ENCODE data around the gene UPF1.
"Not testable (repeated sequence)": the region's sequence is repeated elsewhere in the genome, so short reads cannot be mapped to it uniquely, and the experiment has no call there.

Gene UPF1

GRCh38 chr19:18800079-18800478 lies 31.7 kb upstream of the UPF1 start:
- Histone ChIP-seq H3K4me3 (ENCODE audit: low read length in 2 of 2) (no peak overlapping the region), H3K9me3 (ENCODE audit: control insufficient read depth in 2 of 2, low read length in 2 of 2) (no peaks in the 10 kb centered on the region), H3K4me1 (ENCODE audit: control insufficient read depth, insufficient read depth, low read length) (peaks cover 2% of the 10 kb centered on the region), H3K9ac (ENCODE audit: low read length in 2 of 2) (no peak overlapping the region), H3K36me3 (ENCODE audit: control insufficient read depth in 2 of 2, insufficient read depth in 2 of 2, low read length in 2 of 2) (no peaks in the 10 kb centered on the region), H3K27ac (ENCODE audit: low read length) (no peak overlapping the region), H3K27me3 (ENCODE audit: control insufficient read depth in 1 of 2, insufficient read depth in 2 of 2, low read length in 2 of 2) (peaks cover 12 to 18% of the 10 kb centered on the region in 2 donors)

- no peaks in the 10 kb centered on the region for H3K9me3 ChIP-seq (ENCODE audit: control insufficient read depth in 2 of 2, low read length in 2 of 2)
- H3K27ac ChIP-seq (ENCODE audit: low read length) = no peak overlapping the region
- peaks cover 2% of the 10 kb centered on the region for H3K4me1 ChIP-seq (ENCODE audit: control insufficient read depth, insufficient read depth, low read length)
- H3K9ac ChIP-seq (ENCODE audit: low read length in 2 of 2) = no peak overlapping the region
- H3K27me3 ChIP-seq (ENCODE audit: control insufficient read depth in 1 of 2, insufficient read depth in 2 of 2, low read length in 2 of 2) = peaks cover 12 to 18% of the 10 kb centered on the region in 2 donors
- H3K4me3 ChIP-seq (ENCODE audit: low read length in 2 of 2) = no peak overlapping the region
- H3K36me3 ChIP-seq (ENCODE audit: control insufficient read depth in 2 of 2, insufficient read depth in 2 of 2, low read length in 2 of 2) = no peaks in the 10 kb centered on the region
Measured at GRCh38 chr19:18800636-18801035, 31.1 kb upstream of the UPF1 start.

- no peaks in the 10 kb centered on the region for H3K9me3 ChIP-seq (ENCODE audit: control insufficient read depth in 2 of 2, low read length in 2 of 2)
- no peak overlapping the region for H3K4me3 ChIP-seq (ENCODE audit: low read length in 2 of 2)
- H3K4me1 ChIP-seq (ENCODE audit: control insufficient read depth, insufficient read depth, low read length) = no peaks in the 10 kb centered on the region
- no peak overlapping the region for H3K27ac ChIP-seq (ENCODE audit: low read length)
- H3K27me3 ChIP-seq (ENCODE audit: control insufficient read depth in 1 of 2, insufficient read depth in 2 of 2, low read length in 2 of 2) = peaks cover 8 to 12% of the 10 kb centered on the region in 2 donors
- H3K36me3 ChIP-seq (ENCODE audit: control insufficient read depth in 2 of 2, insufficient read depth in 2 of 2, low read length in 2 of 2) = no peaks in the 10 kb centered on the region
- H3K9ac ChIP-seq (ENCODE audit: low read length in 2 of 2) = no peak overlapping the region
Measured at GRCh38 chr19:18802354-18802753, 29.4 kb upstream of the UPF1 start.

GRCh38 chr19:18803550-18804138 lies 28.1 kb upstream of the UPF1 start:
- Histone ChIP-seq H3K27ac (ENCODE audit: low read length) (no peak overlapping the region), H3K27me3 (ENCODE audit: control insufficient read depth in 1 of 2, insufficient read depth in 2 of 2, low read length in 2 of 2) (peaks cover 8% of the 10 kb centered on the region in 2 donors), H3K4me3 (ENCODE audit: low read length in 2 of 2) (no peak overlapping the region)

GRCh38 chr19:18804139-18804601 lies 27.6 kb upstream of the UPF1 start:
- no peaks in the 10 kb centered on the region for H3K9me3 ChIP-seq (ENCODE audit: control insufficient read depth in 2 of 2, low read length in 2 of 2)

More at GRCh38 chr19:18803550-18804138, 28.1 kb upstream of the UPF1 start:
- no peak overlapping the region for H3K9ac ChIP-seq (ENCODE audit: low read length in 2 of 2)
- no peaks in the 10 kb centered on the region for H3K4me1 ChIP-seq (ENCODE audit: control insufficient read depth, insufficient read depth, low read length)
- H3K9me3 ChIP-seq (ENCODE audit: control insufficient read depth in 2 of 2, low read length in 2 of 2) = no peaks in the 10 kb centered on the region
- no peaks in the 10 kb centered on the region for H3K36me3 ChIP-seq (ENCODE audit: control insufficient read depth in 2 of 2, insufficient read depth in 2 of 2, low read length in 2 of 2)

GRCh38 chr19:18804643-18805042 lies 27.1 kb upstream of the UPF1 start:
- H3K27ac ChIP-seq (ENCODE audit: low read length) = no peak overlapping the region
- H3K4me1 ChIP-seq (ENCODE audit: control insufficient read depth, insufficient read depth, low read length) = no peaks in the 10 kb centered on the region
- H3K27me3 ChIP-seq (ENCODE audit: control insufficient read depth in 1 of 2, insufficient read depth in 2 of 2, low read length in 2 of 2) = peaks cover under 1 to 6% of the 10 kb centered on the region in 2 donors
- H3K9me3 ChIP-seq (ENCODE audit: control insufficient read depth in 2 of 2, low read length in 2 of 2) = no peaks in the 10 kb centered on the region
- no peaks in the 10 kb centered on the region for H3K36me3 ChIP-seq (ENCODE audit: control insufficient read depth in 2 of 2, insufficient read depth in 2 of 2, low read length in 2 of 2)
- no peak overlapping the region for H3K9ac ChIP-seq (ENCODE audit: low read length in 2 of 2)
- no peak overlapping the region for H3K4me3 ChIP-seq (ENCODE audit: low read length in 2 of 2)

More at GRCh38 chr19:18804139-18804601, 27.6 kb upstream of the UPF1 start:
- H3K36me3 ChIP-seq (ENCODE audit: control insufficient read depth in 2 of 2, insufficient read depth in 2 of 2, low read length in 2 of 2) = no peaks in the 10 kb centered on the region
- no peak overlapping the region for H3K9ac ChIP-seq (ENCODE audit: low read length in 2 of 2)
- H3K4me3 ChIP-seq (ENCODE audit: low read length in 2 of 2) = no peak overlapping the region
- peaks cover 3 to 6% of the 10 kb centered on the region in 2 donors for H3K27me3 ChIP-seq (ENCODE audit: control insufficient read depth in 1 of 2, insufficient read depth in 2 of 2, low read length in 2 of 2)
- no peaks in the 10 kb centered on the region for H3K4me1 ChIP-seq (ENCODE audit: control insufficient read depth, insufficient read depth, low read length)
- H3K27ac ChIP-seq (ENCODE audit: low read length) = no peak overlapping the region

GRCh38 chr19:18807861-18808331 lies 23.9 kb upstream of the UPF1 start:
- Histone ChIP-seq H3K9me3 (ENCODE audit: control insufficient read depth in 2 of 2, low read length in 2 of 2) (no peaks in the 10 kb centered on the region), H3K9ac (ENCODE audit: low read length in 2 of 2) (no peak overlapping the region), H3K27ac (ENCODE audit: low read length) (no peak overlapping the region)

GRCh38 chr19:18809149-18809868 lies 22.4 kb upstream of the UPF1 start:
- no peaks in the 10 kb centered on the region for H3K4me1 ChIP-seq (ENCODE audit: control insufficient read depth, insufficient read depth, low read length)
- no peak overlapping the region for H3K4me3 ChIP-seq (ENCODE audit: low read length in 2 of 2)
- no peak overlapping the region for H3K9ac ChIP-seq (ENCODE audit: low read length in 2 of 2)
- no peak overlapping the region for H3K27ac ChIP-seq (ENCODE audit: low read length)
- H3K27me3 ChIP-seq (ENCODE audit: control insufficient read depth in 1 of 2, insufficient read depth in 2 of 2, low read length in 2 of 2) = no peaks in the 10 kb centered on the region
- no peaks in the 10 kb centered on the region for H3K36me3 ChIP-seq (ENCODE audit: control insufficient read depth in 2 of 2, insufficient read depth in 2 of 2, low read length in 2 of 2)
- no peaks in the 10 kb centered on the region for H3K9me3 ChIP-seq (ENCODE audit: control insufficient read depth in 2 of 2, low read length in 2 of 2)

More at GRCh38 chr19:18807861-18808331, 23.9 kb upstream of the UPF1 start:
- peaks cover 0 to 2% of the 10 kb centered on the region in 2 donors for H3K27me3 ChIP-seq (ENCODE audit: control insufficient read depth in 1 of 2, insufficient read depth in 2 of 2, low read length in 2 of 2)
- H3K4me1 ChIP-seq (ENCODE audit: control insufficient read depth, insufficient read depth, low read length) = no peaks in the 10 kb centered on the region
- H3K4me3 ChIP-seq (ENCODE audit: low read length in 2 of 2) = no peak overlapping the region
- no peaks in the 10 kb centered on the region for H3K36me3 ChIP-seq (ENCODE audit: control insufficient read depth in 2 of 2, insufficient read depth in 2 of 2, low read length in 2 of 2)

GRCh38 chr19:18811638-18812037 lies 20.1 kb upstream of the UPF1 start:
- not testable (repeated sequence) for H3K9ac ChIP-seq (ENCODE audit: low read length in 2 of 2); H3K27ac ChIP-seq (ENCODE audit: low read length); H3K36me3 ChIP-seq (ENCODE audit: control insufficient read depth in 2 of 2, insufficient read depth in 2 of 2, low read length in 2 of 2); H3K9me3 ChIP-seq (ENCODE audit: control insufficient read depth in 2 of 2, low read length in 2 of 2); H3K4me3 ChIP-seq (ENCODE audit: low read length in 2 of 2); H3K4me1 ChIP-seq (ENCODE audit: control insufficient read depth, insufficient read depth, low read length); H3K27me3 ChIP-seq (ENCODE audit: control insufficient read depth in 1 of 2, insufficient read depth in 2 of 2, low read length in 2 of 2)

- no peak overlapping the region for H3K27ac ChIP-seq (ENCODE audit: low read length)
- H3K9me3 ChIP-seq (ENCODE audit: control insufficient read depth in 2 of 2, low read length in 2 of 2) = no peaks in the 10 kb centered on the region
Measured at GRCh38 chr19:18814063-18814462, 17.7 kb upstream of the UPF1 start.

GRCh38 chr19:18815673-18816072 lies 16.1 kb upstream of the UPF1 start:
- Histone ChIP-seq H3K9me3 (ENCODE audit: control insufficient read depth in 2 of 2, low read length in 2 of 2) (no peaks in the 10 kb centered on the region), H3K36me3 (ENCODE audit: control insufficient read depth in 2 of 2, insufficient read depth in 2 of 2, low read length in 2 of 2) (no peaks in the 10 kb centered on the region), H3K27me3 (ENCODE audit: control insufficient read depth in 1 of 2, insufficient read depth in 2 of 2, low read length in 2 of 2) (no peaks in the 10 kb centered on the region), H3K4me3 (ENCODE audit: low read length in 2 of 2) (no peak overlapping the region), H3K9ac (ENCODE audit: low read length in 2 of 2) (no peak overlapping the region), H3K4me1 (ENCODE audit: control insufficient read depth, insufficient read depth, low read length) (no peaks in the 10 kb centered on the region), H3K27ac (ENCODE audit: low read length) (no peak overlapping the region)

More at GRCh38 chr19:18814063-18814462, 17.7 kb upstream of the UPF1 start:
- H3K4me1 ChIP-seq (ENCODE audit: control insufficient read depth, insufficient read depth, low read length) = no peaks in the 10 kb centered on the region
- no peaks in the 10 kb centered on the region for H3K27me3 ChIP-seq (ENCODE audit: control insufficient read depth in 1 of 2, insufficient read depth in 2 of 2, low read length in 2 of 2)
- H3K36me3 ChIP-seq (ENCODE audit: control insufficient read depth in 2 of 2, insufficient read depth in 2 of 2, low read length in 2 of 2) = no peaks in the 10 kb centered on the region
- H3K4me3 ChIP-seq (ENCODE audit: low read length in 2 of 2) = no peak overlapping the region
- H3K9ac ChIP-seq (ENCODE audit: low read length in 2 of 2) = no peak overlapping the region
